ENCODE measurements around the gene ALDH1L1.

ALDH1L1 gene

DNA sequence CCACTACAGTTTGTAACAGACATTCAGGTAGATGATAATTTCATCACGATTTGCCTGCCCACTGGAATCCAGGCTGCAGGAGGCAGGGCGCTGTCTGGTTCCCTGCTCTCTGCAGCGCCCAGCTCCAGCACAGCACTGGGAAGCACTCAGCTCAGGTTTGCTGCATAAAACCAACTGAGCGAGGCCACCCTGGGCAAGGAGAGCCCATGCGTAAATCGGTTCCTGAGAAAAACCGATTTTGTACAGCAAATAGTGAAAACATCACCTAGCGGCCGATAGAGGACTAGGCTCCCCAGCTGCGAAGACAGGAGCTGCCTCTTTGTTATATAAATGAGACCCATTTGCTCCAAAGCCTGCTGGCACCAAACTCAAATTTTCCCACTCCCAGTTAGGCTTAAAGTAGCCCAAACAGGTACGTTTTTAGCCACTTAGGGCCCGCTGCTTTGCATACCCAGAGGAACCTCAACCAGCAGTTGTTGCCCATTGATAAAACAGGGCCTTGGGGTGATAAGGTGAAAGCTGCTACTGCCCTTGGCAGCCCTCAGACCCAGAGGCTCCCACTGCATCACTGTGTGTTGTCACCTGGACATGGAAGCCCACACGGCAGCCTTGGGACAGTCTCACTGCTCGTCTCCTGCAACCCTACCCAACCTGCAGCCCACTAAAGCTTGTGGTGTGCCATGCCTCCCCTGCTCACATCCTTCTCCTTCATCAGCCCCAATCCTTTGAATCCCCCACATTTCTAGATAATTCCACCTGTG, 47.5 kb downstream of the ALDH1L1 start:
- DNase-seq, result no peak

DNA sequence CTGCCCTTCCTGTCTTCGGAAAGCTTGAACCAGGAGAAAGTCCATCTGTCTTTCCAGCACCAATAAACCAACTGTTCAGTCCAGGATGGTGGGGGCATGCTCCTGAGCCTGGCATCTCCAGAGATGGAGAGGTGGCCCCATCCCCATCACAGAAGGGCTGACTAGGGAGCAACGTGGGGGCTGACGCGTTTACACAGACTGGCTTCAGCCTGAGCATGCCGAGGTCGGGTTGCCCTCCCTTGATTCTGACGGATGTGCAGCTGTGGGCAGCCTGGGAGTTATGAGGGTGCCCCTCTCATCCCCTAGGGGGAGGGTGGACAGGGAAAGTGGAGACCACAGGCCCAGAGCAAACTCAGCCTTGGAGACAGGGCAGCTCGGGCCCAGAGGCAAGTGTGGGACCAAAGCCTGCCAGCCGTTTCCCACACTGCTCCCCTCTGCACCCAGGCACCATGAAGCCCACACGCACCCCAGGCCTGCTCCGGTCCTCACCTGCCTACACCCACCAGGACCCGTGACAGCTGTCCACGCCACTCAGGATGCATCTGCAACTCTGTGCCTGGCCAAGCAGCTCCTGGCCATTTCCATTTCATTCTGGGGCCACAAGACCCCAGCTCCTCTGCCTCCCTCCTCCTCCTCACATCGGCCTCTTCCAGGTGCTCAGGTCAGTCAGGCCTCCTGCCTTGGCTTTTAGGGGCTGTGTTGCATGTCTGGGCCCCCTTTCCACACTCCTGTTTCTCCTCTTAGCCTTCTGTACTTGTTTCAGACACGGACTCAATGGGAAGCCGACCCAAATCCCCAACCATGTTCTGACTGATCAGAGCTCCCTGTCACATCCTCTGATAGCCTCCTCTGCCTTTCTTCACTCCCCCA, 48.3 kb downstream of the ALDH1L1 start:
- DNase-seq, result no peak

DNA sequence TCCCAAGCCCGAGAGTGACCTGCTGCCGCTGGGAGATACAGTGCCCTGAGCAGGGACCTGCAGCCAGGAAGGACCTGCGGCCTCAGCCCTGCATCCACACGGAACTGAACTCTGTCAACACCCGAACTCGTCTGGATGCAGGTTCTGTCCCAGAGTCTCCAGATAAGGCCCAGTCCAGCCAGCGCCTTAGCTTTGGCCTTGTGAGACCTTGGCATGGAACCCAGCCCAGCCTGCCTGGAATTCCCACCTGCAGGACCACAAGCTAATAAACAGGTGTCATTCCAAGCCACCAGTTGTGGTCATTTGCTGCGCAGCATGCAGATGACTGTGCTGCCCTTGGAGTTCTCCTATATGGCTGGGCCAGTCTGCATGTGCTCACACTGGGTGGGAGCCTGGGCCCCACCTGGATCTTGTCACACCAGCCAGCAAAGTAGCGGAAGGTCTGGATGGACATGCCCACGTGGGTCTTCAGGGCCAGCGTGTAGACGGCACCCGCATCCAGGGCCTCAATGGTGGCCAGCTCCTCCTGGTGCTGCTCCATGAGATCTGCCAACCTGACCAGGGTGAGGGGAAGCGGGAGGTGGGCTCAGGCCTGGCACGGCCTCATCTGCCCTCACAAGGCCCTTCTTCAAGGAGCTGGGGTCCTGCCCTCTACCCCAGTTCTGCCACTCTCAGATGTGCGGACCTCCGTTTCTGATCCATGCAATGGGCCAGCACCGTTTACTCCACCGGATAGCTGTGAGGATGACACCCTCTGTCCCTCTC, 49.2 kb downstream of the ALDH1L1 start:
- no peak for DNase-seq

DNA sequence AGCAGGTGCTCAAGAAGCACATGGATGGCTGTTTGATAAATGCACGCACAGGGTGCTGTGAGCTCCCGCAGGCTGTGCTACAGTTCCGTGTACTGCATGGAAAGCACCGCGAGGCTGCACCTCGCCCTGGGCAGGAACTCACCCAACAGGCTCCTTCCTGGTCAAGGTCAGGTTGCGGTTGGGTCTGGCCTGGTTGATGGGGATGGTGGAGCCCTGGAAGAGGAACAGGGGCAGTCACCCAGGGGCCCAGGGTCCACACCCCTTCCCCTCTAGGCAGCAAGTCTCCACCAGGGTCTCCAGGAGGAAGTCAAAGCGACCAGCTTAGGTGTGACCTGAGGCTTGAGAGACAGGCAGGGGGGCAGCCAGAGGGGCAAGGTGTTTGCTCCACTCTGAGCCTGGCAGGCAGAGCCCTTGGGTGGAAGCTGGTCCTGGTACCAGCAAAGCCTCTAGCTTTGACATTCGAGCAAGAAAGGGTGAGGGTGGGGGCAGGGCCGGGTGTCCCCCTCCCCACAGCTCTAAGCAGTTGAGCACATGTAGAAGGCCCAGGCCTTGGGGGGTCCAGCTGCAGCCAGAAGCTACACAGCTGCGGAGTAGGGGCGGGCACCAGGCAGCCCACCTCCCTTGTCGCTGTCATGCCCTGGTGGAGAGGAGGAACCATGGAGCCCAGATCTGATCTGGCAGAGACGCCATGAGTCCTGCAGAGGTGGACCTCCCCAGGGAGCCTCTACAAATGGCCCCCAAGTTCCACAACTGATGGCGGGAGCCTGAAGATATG, 50.1 kb downstream of the ALDH1L1 start:
- DNase-seq, result no peak

DNA sequence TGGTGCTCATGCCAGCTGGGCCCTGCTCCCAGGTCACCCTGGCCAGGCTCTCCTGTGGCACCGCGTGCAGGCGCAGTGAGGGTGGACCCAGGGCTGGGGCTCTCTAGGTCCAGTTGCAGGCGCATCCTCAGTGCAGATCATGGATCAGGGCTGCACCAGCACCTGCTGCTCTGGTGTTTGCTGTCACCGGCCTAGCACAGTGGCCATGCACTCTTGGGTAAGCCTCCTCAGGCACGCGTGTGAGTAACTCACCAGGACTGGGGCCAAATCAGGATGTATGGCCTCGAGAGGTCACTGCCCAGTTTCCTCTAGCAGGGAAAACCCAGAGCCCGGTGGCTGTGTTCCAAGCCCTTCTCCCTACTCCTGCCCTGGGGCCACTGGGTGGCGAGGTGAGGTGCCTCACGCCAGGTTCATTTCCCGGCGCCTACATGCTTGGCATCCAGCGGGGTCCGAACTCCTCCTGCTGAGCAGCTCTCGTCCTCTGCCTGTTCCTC, 50.9 kb downstream of the ALDH1L1 start:
- no peak for DNase-seq

DNA sequence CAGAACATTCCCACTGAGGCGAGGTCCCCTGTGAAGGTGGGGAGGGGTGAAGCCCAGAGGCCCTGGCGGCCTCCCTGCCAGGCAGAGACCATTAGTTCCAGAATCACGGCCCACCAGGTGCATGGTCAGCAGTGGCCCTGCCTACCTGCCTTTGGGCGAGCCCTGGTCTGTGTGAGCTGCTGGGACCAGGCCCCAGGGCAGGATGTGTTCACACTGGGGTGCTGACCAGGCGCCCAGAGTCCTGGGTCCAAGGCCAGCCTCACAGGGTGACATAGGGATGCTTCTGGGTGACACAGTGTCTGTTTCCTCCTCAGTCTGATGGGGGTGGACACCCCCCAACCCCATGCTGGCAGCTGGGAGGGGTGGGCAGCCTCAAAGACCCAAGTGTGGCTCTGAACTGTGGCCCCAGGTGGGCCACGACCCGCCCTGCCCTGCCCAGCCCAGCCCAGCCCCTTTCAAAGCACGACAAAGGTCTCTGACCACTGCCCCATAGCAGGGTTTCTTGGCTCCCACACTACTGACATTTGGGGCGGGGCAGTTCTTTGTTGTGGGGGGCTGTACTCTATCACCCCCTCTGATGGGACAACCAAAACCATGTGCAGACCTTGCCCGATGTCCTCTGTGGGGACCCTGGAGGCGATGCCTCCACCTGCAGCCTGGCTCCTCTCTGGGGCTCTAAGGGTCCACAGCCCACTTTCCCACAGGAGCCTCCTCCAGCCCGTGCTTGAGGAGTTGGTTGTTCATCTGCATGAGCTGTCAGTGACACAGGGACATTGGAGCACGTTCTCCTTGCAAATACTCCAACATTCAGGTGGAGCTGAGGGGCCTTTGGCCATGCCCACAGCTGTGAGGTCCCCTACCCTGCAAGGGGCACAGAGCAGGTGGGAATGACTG, 51.6 kb downstream of the ALDH1L1 start:
- no peak for DNase-seq

DNA sequence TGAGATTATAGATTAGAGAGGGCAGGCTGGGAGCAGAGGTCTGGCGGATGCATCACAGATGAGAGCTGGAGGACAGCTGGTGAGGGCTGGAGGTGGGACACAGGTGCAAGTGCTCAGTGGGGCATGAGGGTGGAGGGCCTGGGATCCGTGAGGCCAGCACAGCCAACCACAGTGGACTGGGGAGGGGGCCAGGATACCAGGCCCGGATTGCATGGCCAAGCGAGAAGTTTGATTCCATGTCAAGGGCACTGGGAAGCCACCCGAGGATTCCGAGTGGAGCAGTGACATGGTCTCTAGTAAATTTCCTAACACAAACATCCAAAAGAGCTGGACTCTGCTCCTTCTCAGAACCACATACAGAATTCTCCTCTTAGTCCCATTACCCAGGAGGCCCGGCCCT, 52.5 kb downstream of the ALDH1L1 start:
- no peak for DNase-seq

DNA sequence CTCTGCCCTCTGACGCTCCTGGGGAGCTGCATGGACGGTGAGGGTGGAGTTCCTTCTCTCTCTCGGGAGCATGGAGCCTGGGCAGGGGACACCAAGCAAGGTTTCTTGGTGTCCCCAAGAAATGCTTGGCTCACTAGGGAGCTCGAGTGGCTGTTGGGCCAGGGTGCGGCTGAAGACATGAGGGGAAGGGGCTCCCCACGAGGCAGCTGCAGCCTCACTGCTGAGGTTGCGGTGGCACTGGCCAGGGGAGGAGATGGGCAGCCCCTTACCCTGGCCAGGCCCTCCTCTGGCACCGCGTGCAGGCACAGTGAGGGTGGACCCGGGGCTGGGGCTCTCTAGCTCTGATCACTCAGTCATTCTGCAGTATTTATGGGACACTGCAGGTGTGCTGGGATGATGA, 52.9 kb downstream of the ALDH1L1 start:
- DNase-seq, result no peak

DNA sequence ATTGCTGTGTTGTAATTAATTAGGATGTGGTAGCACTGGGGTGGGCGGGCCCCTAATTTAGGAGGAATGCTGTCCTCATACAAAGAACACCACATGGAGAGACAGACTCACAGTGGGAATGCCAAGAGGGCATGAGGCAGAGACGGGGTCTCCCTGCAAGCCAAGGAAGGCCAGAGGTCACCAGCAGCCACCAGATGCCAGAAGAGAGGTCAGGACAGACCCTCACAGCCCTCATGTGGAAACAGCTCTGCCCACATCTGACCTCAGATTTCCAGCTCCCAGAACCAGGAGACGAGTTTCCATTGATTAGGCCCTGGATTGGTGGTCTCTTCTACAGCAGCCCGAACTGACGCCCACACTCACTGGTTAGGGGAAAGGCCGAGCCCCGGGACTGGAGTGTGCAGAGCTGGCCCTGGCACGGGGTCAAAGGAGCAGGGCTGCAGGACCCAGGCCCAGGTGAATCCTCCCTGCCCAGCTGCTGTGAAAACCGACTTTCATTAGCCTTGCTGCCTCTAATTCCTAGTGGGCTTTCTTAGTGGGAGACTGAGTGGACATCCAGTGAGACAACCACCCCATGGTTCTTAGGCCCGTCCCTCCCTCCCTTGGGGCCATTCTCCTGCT, 53.5 kb downstream of the ALDH1L1 start:
- DNase-seq, result no peak

DNA sequence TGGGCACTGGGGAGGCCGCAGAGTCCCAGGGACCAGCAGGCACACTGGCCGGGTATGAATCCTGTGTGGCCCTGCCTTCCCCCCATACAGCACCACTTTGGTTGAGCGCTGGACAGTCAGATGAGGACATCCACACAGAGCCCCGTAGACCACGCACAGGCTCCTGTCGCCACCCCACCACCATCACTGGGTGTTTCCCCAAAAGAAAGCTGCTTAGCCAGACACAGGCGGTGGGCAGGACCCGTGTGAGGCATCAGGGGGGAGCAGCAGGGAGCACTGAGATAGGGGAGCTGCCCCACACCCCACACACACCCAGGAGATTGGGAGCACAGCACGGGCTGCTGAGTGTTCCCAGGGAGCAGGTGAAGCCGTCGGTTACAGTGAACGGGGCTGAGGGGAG, 54.1 kb downstream of the ALDH1L1 start:
- no peak for DNase-seq

DNA sequence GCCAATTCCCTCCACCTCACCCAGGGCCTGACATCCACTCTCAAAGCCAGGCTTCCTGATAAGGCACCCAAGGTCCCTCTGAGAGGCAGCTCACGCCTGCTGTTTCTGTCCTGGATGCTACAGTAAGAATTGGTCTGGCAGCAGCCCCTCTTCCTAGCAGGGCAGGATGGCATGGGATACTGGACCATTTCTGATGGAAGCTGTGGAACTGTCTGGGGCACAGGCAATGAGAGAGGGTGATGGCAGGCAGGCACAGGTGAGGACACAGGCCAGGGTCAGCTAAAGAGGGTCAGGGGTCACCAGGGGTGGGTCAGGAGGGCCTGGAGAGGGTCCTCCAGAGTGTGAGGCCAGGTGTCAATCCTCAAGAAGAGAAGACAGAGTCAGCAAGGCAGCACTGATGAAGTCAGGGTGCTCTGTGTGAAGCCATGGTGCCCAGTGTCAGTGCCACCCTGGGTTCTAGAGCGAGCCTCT, 54.6 kb downstream of the ALDH1L1 start:
- DNase-seq, result no peak

DNA sequence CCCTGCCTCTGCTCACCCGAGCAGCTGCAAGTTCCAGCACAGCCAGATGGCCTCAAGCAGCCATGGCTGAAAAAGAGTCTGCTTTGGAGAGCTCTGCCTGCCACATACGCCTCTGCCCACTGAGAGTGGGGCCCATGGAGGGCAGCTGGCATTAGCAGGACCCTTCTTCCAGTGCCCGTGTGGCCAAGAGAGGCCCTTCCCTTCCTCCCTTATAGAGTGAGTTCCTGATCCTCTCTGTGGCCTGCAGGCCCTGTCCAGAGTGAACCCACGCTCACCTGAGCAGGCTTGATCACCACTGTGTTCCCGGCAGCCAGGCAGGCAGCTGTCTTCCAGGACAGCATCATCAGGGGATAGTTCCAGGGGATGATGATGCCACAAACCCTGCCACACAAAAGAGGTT, 55.0 kb downstream of the ALDH1L1 start:
- no peak for DNase-seq

DNA sequence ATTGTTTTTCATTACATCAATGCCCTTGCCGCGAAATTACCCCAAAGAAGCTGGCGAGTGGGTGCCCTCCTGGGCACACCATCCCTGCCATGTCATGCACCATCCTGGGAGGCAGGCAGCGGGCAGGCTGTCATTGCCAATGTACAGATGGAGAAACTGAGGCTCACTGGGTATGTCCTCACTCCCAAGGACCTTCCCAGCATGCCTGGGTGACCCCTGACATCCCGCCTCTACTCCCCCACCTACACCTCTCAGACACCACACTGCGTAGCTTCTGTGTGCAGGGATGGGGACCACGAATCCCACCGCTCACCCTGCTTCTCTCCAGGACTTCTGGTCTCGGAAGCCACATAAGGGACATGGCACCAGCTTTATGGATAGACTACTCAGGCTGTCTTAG, 55.5 kb downstream of the ALDH1L1 start:
- DNase-seq, result no peak

DNA sequence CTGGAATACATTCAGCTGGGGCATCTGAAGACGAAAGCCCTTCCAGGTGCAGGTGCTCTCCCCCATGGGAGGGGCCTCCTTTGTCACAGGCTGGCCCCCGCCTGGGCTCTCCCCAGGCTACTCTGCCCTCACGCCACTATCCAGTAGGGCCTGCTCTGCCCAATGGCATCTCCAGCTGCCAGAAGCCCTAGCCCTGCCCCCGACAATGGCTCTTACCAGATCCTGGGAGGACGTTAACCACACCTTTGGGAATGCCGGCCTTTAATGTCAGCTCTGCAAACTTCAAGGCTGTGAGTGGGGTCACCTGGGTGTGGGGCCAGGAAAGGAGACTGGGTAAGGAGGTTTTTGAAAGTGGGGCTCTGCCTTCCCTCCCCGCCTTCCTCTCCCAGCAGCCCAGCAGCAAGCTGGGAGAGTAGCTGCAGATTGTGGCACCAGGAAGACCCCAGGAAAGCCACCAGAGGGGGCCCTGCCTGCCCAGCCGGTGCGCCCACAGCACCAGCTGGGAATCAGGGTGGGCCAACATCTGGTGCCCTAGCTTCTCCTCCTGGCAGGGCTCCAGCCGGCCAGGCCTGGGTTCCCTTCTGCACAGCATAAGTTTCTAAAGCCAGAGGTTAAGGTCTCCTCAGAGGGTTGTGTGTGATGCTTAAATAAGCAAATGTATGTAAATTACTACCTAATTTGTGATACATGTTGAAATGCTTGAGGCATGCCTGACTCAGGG, 56.1 kb downstream of the ALDH1L1 start:
- no peak for DNase-seq

DNA sequence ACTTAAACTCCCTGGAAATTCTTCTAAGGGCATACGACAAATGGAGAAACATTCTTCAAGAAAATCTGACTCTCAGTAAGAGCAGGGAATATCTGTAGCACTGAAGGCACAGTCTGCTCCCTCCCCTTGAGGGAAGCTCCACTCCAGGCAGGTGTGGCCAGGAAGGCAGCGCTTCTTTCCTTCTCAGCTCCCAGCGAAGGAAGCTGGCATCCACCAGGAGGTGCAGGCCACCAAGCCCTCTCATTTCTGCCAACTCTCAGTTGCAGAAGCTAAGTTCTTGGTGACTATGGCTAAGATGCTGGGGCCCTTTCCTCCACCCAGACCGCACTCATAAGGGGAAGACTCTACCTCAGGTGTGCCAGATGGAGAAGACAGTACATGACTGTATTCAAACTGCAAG, 58.8 kb downstream of the ALDH1L1 start:
- DNase-seq, result no peak

DNA sequence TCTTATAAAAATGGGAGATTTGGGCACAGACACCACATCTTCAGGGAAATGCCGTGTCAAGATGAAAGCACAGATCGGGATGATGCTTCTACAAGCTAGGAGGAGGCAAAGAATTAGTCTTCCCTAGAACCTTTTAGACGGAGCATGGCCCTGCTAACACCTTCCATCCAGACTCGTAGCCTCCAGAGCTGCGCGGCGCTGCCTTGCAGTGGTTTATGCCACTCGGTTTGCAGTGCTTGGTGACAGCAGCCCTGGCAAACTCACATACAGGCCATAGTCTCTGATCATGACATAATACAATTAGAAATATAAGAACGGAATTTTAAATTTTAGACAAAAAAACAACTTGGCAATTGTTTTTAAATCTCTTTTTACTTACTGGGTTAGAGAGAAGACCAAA, 59.3 kb downstream of the ALDH1L1 start:
- no peak for DNase-seq

DNA sequence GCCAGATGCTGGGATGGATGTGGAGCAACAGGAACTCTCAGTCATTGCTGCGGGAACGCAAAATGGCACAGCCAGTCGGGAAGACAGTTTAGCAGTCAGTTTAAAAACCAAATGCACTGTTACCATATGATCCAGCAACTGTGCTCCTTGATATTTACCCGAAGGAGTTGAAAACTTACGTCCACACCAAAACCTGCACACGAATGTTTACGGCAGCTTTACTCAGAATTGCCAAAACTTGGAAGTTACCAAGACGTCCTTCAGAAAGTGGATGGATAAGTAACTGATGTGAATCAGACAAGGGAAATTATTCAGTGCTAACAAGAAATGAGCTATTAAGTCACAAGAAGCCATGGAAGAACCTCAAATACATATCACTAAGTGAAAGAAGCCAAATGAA, 60.4 kb downstream of the ALDH1L1 start:
- no peak for DNase-seq

DNA sequence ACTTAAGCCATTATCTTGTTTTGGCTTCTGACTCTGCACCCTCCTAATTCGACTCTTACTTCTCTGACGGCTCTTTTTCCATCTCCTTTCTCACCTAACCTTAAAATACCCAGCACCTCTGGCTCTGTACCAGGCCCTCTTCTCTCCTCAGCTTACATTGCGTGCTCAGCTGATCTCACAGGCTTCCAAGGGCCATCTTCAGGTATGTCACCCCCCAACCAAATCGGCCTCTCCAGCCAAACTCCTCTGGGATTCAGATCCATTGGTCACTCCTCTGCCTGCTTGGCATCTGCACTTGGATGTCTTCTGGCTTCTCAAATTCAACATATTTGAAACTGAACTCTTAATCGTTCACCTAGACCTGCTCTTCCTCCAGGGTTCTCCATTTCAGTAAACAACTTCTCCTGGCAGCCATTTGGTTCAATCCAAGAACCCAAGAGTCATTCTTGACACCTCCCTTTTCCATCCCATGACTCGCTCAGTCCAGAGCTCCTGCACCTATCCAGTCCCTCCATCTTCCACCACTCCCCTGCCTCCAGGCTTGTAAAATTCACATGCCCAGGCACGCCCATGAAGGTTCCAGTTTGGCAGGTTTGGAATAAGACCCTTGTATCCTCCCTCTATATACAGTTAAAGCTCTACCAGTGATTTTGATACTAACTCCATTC, 61.2 kb downstream of the ALDH1L1 start:
- DNase-seq, result no peak

DNA sequence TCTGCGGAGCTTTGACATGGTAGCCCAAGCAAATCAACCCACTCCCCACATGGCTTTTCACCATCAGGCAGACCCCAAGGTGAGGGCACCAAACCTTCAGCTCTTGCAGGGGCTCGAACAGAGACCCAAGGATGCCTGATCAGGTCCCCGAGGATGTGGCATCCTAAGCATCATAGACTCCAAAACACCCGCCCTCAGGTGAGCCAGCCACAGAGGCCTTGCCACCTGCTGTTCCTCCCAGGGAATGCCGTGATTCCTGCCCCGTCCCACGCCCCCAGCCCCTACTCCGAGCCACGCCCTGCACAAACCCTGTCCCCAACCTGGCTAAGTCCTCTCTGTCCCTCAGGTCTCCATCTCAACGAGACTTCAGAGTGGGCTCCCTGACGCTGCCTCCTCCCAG, 61.8 kb downstream of the ALDH1L1 start:
- no peak for DNase-seq

DNA sequence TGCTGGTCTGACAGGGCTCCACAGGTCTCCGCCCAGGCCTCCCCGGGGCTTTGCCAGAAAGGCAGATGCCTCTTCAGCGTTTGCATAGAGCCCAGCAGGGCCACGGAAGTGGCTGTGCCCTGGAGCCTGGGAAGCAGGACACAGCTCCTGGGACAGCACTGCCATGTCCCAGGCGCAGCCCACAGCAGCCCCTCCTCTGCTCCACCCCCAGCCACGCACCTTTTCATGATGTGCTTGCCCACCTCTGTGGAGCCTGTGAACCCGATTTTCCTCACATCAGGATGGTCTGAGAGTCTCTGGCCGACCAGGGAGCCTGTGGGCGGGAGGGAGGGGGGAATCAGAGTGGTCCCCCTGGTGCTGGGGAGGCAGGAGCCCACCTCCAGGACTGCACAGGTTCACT, 62.6 kb downstream of the ALDH1L1 start:
- no peak for DNase-seq

Measured in AML-193 (cell line).